OCI-LY3 (cell line): Measurements from ENCODE around the gene CLCN1.

Experiments
- EZH2phosphoT487 ChIP-seq: fragments of 200-600 bp; shearing (Covaris generic); IDR thresholded peaks from 2 replicates; pipeline ENCODE4 v1.6.1; 2018; ENCODE audit warnings: antibody characterized with exemption, mixed run types, low read depth
- TF ChIP-seq, protein P1 (sequence below): fragments of 200-600, 300-600 bp; sonication (generic); IDR thresholded peaks from 2 replicates; pipeline ENCODE4 v1.5.1; 2014; ENCODE audit warnings: antibody characterized with exemption, low read length, low read depth

- TF ChIP-seq, protein P1, sequence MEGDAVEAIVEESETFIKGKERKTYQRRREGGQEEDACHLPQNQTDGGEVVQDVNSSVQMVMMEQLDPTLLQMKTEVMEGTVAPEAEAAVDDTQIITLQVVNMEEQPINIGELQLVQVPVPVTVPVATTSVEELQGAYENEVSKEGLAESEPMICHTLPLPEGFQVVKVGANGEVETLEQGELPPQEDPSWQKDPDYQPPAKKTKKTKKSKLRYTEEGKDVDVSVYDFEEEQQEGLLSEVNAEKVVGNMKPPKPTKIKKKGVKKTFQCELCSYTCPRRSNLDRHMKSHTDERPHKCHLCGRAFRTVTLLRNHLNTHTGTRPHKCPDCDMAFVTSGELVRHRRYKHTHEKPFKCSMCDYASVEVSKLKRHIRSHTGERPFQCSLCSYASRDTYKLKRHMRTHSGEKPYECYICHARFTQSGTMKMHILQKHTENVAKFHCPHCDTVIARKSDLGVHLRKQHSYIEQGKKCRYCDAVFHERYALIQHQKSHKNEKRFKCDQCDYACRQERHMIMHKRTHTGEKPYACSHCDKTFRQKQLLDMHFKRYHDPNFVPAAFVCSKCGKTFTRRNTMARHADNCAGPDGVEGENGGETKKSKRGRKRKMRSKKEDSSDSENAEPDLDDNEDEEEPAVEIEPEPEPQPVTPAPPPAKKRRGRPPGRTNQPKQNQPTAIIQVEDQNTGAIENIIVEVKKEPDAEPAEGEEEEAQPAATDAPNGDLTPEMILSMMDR: no peak
- TF ChIP-seq EZH2phosphoT487: no peak
These were observed 35.7 kb downstream of the CLCN1 start for GRCh38 chr7:143351574-143351973.
